Measurements from ENCODE around the gene EPN1. TPM values are rescaled to one million over a fixed set of nuclear protein-coding genes. Genes with fewer than 3 reads are reported as not detected.

EPN1 gene
- polyA plus RNA-seq, 1 of the 3 experiments (the other 2 are of a cell fraction) = 134 TPM

GRCh38 chr19:55633861-55634260, 41.2 kb upstream of the EPN1 start (continued):
- TF ChIP-seq ZBTB33 (IDR thresholded peaks at IDR 0.05; ENCODE audit: borderline replicate concordance, low read depth) = no peak
- TF ChIP-seq NRF1 (IDR thresholded peaks at IDR 0.05; ENCODE audit: low read depth, low read length) = no peak
- TF ChIP-seq PBX3 (IDR thresholded peaks at IDR 0.05) = no peak
- no peak for TF ChIP-seq NFIC (IDR thresholded peaks at IDR 0.05; ENCODE audit: borderline replicate concordance)
- TF ChIP-seq EP300 (IDR thresholded peaks at IDR 0.05; ENCODE audit: borderline replicate concordance in 1 of 2, low read depth in 1 of 2, low read length in 1 of 2) = no peak
- no peak for TF ChIP-seq USF1 (IDR thresholded peaks at IDR 0.05; ENCODE audit: borderline replicate concordance, low read depth)
- TF ChIP-seq GATA2 (CRISPR knock-in tag; IDR thresholded peaks at IDR 0.05) = no peak
- no peak for TF ChIP-seq GABPA (IDR thresholded peaks at IDR 0.05; ENCODE audit: low read depth)
- TF ChIP-seq USF2 (IDR thresholded peaks at IDR 0.05; ENCODE audit: borderline replicate concordance, low read depth, low read length) = no peak

- ChIA-PET POLR2A (no interaction called here), CTCF (interaction anchor here (1.0 to 5.0 kb wide), 6 partner anchors 11 to 168 kb away, joined by 3 to 28 read pairs (median 6); partner anchors contain the start of gene ZNF784)
- no peaks in the 10 kb centered on the region for H3K9me2 ChIP-seq
- peak overlapping the region; percentile 97 for H3K4me2 ChIP-seq
- TF ChIP-seq MEF2A (IDR thresholded peaks at IDR 0.05; ENCODE audit: borderline replicate concordance, low read depth) (no peak), FOSL2 (IDR thresholded peaks at IDR 0.05; ENCODE audit: borderline replicate concordance, low read depth) (no peak), PBX3 (IDR thresholded peaks at IDR 0.05) (no peak), NRF1 (IDR thresholded peaks at IDR 0.05; ENCODE audit: low read depth, low read length) (no peak), POLR2AphosphoS5 (IDR thresholded peaks at IDR 0.05; ENCODE audit: low read depth, low read length) (no peak), ZBTB33 (IDR thresholded peaks at IDR 0.05; ENCODE audit: borderline replicate concordance, low read depth) (no peak), RFX5 (IDR thresholded peaks at IDR 0.05; ENCODE audit: low read length) (no peak), NFIC (IDR thresholded peaks at IDR 0.05; ENCODE audit: borderline replicate concordance) (no peak), RXRA (IDR thresholded peaks at IDR 0.05; ENCODE audit: borderline replicate concordance, low read depth) (no peak), TCF12 (IDR thresholded peaks at IDR 0.05) (no peak), GABPA (IDR thresholded peaks at IDR 0.05; ENCODE audit: low read depth) (no peak), YY1 (IDR thresholded peaks at IDR 0.05; ENCODE audit: low read depth) (no peak), GATA2 (CRISPR knock-in tag; IDR thresholded peaks at IDR 0.05) (no peak), SMC3 (IDR thresholded peaks at IDR 0.05; ENCODE audit: low read depth, low read length) (no peak), SIN3A (IDR thresholded peaks at IDR 0.05; ENCODE audit: borderline replicate concordance, low read depth, low read length) (no peak), CTCF (IDR thresholded peaks at IDR 0.05) (no peak), TAF1 (IDR thresholded peaks at IDR 0.05; ENCODE audit: borderline replicate concordance, low read depth, low read length) (no peak)
- peak overlapping the region; percentile 72 to 83 for H3K27ac ChIP-seq (ENCODE audit: low read depth in 2 of 2, low read length in 1 of 2)
- no peaks in the 10 kb centered on the region for H4K20me1 ChIP-seq (ENCODE audit: insufficient read depth)
- no peaks in the 10 kb centered on the region for H3K27me3 ChIP-seq (ENCODE audit: insufficient read depth)
- peak overlapping the region; percentile 74 to 86 for H3K4me3 ChIP-seq (ENCODE audit: low read depth in 2 of 2, low read length in 1 of 2)
- H3K4me1 ChIP-seq (ENCODE audit: control insufficient read depth in 1 of 2, insufficient read depth in 2 of 2, low read depth in 1 of 2, low read length in 1 of 2) = peaks cover 5 to 25% of the 10 kb centered on the region in 2 experiments; a peak in 1 of 4 replicates
- peak overlapping the region; percentile 99 for H3K9ac ChIP-seq
- H3K36me3 ChIP-seq (replicated peaks in 1 of 2; ENCODE audit: control insufficient read depth in 1 of 2, insufficient read depth in 2 of 2, low read length in 1 of 2) = peaks cover 0 to 6% of the 10 kb centered on the region in 2 experiments
- no peaks in the 10 kb centered on the region for H3K9me3 ChIP-seq
- no peak for DNase-seq
- 8% methylated on average over 8 of the region's 9 CpGs for WGBS (ENCODE audit: low lambda C conversion rate)
- peaks cover 29% of the 10 kb centered on the region for H3F3A ChIP-seq (replicated peaks; ENCODE audit: insufficient read depth)
- H3K79me2 ChIP-seq (ENCODE audit: insufficient read depth) = peaks cover 54% of the 10 kb centered on the region
- H2AFZ ChIP-seq (ENCODE audit: low read depth) = no peak overlapping the region
Observed at GRCh38 chr19:55635334-55635717, 39.7 kb upstream of the EPN1 start.

Data from SK-N-SH (cell line).